GM21423 (cell line): Measurements from ENCODE around the gene SLC41A1.

ENCODE experiments used
- ATAC-seq: cut with Tn5 transposase; IDR thresholded peaks from one replicate; pipeline ENCODE4 v1.9.1; 2021; ENCODE audit warnings: mild to moderate bottlenecking, moderate library complexity; ENCODE audit not compliant: unreplicated experiment

The SLC41A1 gene

GRCh38 chr1:205791568-205792180, 21.3 kb downstream of the SLC41A1 start:
- ATAC-seq, result peak; percentile 54

GRCh38 chr1:205787287-205787916, 25.6 kb downstream of the SLC41A1 start:
- ATAC-seq, result no peak

DNA sequence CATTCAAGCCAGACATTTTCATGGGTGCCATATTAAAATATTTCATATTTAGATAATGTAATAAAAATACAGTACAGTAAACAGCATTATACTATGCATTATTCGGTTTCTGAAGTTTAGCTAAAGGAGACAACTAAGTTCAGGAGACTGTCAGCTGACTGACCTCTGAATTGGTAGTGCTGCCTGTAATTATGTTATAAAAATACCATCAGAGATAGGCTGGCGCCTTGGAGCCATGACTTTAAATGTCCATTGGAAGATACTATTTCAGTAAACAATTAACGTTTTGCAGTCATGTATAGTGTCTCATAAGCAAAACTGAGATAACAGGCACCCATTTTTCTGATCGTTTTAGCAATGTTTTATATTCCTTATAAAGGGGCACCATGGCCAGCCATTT, 26.4 kb downstream of the SLC41A1 start:
- no peak for ATAC-seq

- ATAC-seq, result no peak
These were observed 27.6 kb downstream of the SLC41A1 start for GRCh38 chr1:205785446-205785845.

DNA sequence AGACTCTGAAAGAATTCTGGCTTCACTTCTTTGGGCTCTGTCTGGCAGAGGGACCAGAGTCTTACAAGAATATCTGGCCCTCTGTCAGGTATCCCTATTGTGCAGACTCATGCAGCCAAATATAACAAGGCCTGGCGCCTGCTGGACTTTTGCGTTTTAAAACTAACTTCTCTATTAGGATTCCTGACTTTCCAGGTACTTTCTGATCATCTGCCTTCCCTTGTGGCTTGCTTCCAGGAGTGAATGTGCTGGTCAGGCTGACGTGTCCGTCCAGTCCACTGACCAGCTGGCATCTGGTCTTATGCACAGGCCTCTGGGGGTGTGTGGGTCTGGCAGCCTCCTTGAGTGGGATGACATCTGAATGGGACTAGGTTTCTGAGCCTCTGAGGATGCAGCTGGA, 29.1 kb downstream of the SLC41A1 start:
- ATAC-seq, result no peak

DNA sequence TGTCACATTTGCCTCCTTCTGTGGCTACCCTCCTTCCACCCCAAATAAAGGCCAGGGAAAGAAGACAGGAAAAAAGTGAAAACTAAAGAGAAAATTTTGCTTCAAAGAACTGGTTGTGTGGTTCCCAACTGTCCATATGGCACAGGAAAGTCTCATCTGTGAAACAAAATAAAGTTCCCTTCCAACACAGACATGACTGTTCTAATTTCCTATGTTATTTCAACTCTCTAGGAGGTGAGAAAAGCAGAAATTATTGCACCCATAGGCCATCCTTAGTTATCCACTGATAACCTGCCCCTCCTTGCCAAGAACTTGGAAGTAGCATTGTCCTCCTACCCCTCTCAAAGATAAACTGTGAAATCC, 29.6 kb downstream of the SLC41A1 start:
- no peak for ATAC-seq

- no peak for ATAC-seq
These were observed 30.2 kb downstream of the SLC41A1 start for GRCh38 chr1:205782627-205783432.

DNA sequence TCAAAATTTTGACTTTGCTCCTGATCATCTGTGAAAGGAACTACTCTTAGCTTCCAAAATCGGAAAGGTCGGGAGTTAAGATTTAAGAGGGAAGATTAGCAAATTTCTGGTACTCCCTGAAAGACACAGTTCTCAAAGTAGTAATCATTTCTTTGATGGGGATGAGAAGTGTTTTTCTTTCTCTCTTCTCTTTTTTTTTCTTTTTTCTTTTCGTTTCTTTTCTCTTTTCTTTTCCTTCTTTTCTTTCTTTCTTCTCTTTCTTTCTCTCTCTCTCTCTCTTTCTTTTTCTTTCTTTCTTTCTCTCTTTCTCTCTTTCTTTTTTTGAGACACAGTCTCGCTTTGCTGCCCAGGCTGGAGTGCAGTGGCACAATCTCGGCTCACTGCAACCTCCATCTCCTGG, 32.7 kb downstream of the SLC41A1 start:
- no peak for ATAC-seq

DNA sequence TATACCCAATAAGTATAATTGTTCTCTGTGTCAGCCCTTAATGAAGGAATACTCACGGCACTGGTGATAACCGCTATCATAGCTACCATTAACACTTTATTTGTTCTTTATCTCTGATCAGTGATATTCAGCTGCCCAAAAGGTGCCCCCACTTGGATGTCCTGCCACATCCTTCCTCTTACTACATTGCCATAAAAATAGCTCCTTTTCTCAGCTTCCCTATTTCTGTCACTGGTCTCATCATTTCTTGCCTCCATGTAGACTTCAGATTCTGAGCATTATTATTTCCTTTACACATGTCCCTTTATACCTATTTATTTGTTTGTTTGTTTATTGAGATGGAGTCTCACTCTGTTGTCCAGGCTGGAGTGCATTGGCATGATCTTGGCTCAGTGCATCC, 35.0 kb downstream of the SLC41A1 start:
- no peak for ATAC-seq

DNA sequence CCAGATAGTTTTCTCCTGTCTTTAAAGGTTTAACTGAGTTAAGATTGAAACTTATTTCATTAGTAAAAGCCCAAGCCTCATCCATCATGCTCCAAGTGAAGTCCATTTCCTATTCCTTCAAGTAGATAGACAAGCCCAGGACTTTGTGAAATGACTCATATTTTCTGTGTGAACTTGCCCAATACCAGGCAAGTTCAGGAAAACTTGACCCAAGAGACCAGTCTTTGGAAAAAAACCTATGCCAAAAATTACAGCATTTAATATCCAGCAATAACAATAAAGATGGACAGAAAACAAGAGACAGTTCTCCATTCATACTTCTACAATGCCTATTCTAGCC, 37.3 kb downstream of the SLC41A1 start:
- ATAC-seq, result no peak

GRCh38 chr1:205775015-205775716, 37.8 kb downstream of the SLC41A1 start, which contains the start of gene RAB29:
Gene RAB29 (minus strand): TSS chr1:205775482. CDS start chr1:205774956, 526 bp downstream.
- ATAC-seq, result peak; percentile 75

DNA sequence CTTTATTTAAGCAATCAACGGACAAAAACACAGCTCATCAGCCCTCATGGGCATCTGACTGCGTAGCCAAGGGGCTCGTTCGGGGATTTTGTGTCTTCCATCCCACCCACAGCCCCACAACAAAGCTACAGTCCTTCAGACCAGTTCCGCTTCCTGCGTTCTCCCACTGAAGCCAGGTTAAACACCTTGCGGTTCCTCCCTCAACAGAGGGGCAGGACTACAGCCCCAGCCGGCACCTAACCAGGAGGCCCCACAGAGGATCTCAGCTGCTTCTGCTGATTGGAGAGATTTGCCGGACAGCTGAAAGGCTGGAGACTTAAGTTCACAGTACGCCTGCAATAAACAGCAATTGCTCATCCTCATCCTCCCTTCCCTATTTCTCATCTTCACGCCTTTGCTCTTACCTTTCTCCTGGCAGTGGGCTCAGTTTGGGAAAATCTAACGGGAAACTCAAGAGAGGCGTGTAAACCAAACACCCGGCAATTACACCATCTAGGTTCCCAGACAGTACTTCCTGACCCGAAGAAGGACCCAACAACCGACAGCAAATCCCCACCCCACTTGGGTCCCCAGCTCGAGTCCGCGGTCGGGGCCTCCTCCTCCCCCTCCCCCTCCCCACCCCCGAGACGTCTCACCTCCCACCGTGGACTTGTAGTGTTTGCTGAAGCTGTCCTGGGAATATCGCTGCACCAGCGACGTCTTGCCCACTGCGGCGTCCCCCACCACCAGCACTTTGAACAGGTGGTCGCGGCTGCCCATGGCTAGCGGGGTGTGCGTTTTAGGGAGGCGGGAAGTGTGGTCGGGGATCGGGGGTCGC, 38.6 kb downstream of the SLC41A1 start:
- ATAC-seq, result no peak

DNA sequence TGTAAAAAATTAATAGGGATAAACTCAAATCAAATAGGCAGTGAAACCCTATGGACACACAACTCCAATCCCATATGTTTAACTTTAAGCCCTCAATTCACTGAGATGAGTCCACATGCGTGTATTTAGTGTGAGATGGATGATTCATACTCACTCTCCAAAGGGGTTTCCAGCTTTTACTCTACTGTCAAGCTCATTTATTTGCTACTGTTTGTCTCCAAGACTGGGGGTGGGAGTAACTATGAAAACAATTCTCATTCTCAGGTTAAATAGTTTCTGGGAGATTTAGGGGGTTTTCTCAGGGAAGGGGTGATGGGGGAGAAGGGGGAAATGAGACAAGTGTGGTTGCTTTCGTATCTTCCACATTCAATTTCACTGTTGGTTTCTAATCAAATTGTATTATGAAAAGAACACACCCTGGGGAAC, 40.4 kb downstream of the SLC41A1 start:
- ATAC-seq, result peak; percentile 27

- no peak for ATAC-seq
These were observed 42.4 kb downstream of the SLC41A1 start for GRCh38 chr1:205770618-205771017.

DNA sequence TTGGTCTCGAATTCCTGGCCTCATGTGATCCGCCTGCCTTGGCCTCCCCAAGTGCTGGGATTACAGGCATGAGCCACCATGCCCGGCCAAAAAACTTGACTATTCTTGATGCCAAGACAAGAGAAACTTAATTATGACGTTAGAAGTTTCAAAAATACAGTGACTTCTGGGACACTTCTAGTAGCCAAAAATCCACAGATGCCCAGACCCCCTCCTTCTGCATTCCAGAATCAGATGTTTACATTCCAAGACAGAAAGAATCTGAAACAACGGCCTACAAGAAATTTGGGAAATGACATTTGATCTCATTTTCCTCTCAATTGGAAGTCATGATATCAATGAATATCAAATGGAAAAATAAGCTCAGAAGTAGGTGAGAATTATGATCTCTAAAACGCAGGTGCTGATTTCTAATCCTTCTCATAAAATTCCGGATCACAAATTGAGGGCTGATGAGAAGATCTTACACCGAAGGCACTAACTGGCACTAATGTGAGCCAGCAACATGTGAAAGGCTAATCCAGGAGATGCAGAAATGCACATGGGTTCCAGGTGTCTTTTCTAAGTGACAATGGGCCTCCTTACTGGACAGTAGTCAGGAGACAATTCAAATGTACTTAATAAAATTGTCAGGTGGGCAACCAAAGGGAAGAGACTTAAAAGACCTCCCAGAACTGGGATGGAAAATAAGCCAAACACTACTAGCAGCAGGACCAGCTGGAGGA, 43.2 kb downstream of the SLC41A1 start:
- ATAC-seq, result no peak

GRCh38 chr1:205767248-205767647, 45.8 kb downstream of the SLC41A1 start:
- no peak for ATAC-seq

- ATAC-seq, result no peak
These were observed 46.4 kb downstream of the SLC41A1 start for GRCh38 chr1:205766570-205766969.

- ATAC-seq, result no peak
These were observed 47.0 kb downstream of the SLC41A1 start for GRCh38 chr1:205766038-205766437.

DNA sequence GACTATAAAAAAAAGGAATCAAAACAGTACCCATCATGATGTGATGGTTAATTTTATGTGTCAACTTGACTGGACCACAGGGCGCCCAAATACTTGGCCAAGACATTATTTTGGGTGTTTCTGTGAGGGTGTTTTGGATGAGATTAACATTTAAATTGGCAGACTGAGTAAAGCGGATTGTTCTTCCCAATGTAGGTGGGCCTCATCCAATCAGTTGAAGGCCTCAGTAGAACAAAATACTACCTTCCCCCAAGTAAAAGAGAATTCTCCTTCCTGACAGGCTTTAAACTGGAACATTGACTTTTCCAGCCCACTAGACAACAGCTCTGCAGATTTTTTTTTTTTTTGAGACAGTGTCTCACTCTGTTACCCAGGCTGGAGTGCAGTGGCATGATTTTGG, 48.4 kb downstream of the SLC41A1 start:
- ATAC-seq, result no peak

DNA sequence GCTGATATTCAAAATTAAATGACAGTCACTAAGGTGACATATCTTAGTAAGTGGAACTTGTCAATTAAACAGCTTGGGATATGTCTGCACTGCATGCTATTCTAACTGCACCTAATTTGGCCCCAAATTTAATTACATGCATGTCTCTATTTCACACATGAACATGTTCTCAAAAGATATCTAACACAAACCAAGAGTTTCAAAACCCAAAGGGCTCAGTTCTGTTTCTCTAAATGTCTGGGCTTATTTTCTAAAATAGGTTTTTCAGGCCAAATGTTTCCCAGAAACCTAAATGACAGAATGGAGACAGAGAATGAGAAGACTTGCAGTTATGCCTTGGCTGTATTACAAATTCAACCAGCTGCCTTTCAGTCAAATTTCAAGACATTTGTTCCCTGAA, 49.0 kb downstream of the SLC41A1 start:
- no peak for ATAC-seq
